ENCODE results near the gene PTPRD.

DNA sequence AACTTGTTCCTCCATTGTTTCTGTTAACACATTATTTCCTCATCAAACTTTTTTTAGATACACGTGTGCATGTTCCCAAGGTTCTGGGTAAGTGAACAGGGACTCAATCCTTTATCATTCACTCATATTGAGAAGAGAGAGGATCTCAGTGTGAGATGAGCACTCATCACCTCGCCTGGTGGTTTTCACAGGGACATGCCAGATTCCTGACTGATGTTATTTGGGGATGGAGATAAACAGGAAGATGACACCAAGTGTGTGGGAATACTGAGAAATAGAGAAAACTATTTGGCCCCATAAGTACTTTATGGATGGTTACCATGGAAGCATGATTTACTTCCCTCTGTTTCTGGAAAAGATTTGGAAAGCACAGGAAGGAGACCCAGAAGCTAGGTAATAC lies 2279.9 kb downstream of the PTPRD start:
- TF ChIP-seq POLR2AphosphoS5 (IDR thresholded peaks at IDR 0.05; ENCODE audit: low read depth, low read length) (no peak), TAF1 (IDR thresholded peaks at IDR 0.05; ENCODE audit: borderline replicate concordance, insufficient read depth, low read length) (no peak), FOXP2 (optimal IDR thresholded peaks at IDR 0.05; ENCODE audit: borderline replicate concordance, extremely low read depth, extremely low read length, insufficient read depth) (no peak)
- TF ChIP-seq, protein P1, sequence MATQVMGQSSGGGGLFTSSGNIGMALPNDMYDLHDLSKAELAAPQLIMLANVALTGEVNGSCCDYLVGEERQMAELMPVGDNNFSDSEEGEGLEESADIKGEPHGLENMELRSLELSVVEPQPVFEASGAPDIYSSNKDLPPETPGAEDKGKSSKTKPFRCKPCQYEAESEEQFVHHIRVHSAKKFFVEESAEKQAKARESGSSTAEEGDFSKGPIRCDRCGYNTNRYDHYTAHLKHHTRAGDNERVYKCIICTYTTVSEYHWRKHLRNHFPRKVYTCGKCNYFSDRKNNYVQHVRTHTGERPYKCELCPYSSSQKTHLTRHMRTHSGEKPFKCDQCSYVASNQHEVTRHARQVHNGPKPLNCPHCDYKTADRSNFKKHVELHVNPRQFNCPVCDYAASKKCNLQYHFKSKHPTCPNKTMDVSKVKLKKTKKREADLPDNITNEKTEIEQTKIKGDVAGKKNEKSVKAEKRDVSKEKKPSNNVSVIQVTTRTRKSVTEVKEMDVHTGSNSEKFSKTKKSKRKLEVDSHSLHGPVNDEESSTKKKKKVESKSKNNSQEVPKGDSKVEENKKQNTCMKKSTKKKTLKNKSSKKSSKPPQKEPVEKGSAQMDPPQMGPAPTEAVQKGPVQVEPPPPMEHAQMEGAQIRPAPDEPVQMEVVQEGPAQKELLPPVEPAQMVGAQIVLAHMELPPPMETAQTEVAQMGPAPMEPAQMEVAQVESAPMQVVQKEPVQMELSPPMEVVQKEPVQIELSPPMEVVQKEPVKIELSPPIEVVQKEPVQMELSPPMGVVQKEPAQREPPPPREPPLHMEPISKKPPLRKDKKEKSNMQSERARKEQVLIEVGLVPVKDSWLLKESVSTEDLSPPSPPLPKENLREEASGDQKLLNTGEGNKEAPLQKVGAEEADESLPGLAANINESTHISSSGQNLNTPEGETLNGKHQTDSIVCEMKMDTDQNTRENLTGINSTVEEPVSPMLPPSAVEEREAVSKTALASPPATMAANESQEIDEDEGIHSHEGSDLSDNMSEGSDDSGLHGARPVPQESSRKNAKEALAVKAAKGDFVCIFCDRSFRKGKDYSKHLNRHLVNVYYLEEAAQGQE (IDR thresholded peaks at IDR 0.05; ENCODE audit: insufficient read depth in 1 of 2, low read depth in 2 of 2, low read length in 2 of 2): no peak

Data from PFSK-1 (cell line).